GM04504 (cell line): ENCODE results near the gene MITF.

Experiments
- DNase-seq: peaks from one replicate; pipeline ENCODE4 v3.0.0-alpha.2; 2012; ENCODE audit warnings: low read depth

The MITF gene

DNA sequence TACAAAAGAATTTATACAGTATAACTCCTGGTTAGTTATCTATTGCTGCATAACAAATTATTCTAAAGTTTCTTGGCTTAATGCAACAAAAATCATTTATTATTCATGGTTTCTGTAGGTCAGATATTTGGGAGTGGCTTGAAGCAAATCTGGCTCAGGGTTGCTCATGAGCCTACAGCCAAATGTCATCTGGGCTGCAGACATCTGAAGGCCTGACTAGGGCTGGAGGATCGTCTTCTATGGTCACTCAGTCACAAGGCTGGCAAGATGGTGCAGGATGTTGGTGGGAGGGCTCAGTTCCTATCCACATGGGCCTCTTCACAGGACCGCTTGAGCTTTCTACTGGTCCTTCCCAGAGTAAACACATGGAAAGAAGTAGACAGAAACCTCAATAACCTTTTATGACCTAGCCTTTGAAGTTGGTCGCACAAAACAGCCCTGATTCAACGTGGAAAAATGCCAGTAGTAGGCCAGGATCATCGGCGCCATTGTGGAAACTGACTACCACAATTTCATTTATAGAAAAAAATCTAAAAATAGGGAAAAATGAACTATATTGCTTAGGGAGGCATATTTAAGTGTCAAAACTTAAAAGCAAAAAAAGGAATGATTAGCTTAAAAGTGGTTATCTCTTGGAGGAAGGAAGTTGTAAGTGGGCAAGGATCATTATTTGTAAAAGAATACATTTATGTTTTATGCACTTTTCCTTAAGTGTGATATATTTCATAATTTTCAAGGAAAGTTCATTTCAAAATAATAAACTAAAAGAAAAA lies 9.9 kb upstream of the MITF start:
- no peak for DNase-seq

DNA sequence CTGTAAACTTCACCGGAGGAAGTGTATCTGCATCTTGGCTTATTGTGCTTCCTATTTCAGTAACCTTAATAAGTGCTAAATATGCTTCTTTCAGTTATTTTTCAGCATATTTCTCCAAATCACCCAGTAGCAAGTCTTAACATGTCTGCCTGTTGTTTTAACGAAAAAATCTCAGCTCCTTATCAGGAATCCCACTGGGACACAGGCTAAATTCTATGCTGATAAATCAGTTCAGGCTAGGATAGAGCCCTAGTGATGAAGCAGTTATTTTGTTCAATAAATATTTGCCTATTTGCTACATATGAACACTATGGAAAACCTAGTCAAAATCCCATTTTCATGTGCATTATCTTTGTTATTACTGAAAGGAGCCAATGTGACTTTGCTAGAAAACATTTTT lies 8.2 kb upstream of the MITF start:
- no peak for DNase-seq

DNA sequence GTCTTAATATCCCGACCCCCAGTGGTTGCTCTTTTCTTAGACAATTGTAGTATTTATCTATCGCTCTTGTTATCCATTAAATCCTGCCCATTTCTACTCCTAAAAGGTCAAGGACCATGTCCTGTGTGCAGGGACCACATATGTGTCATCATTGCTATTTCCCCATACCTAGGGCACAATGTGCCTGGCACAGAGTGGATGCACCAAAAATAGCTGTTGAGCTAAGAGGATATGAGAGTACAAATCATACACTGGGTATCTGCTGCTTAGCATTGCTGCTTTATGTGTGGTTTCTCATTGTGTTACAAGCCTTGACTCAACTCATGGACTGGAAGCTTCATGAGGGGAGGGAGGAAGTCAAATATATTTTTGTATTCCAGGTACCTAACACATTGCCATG lies 3.4 kb upstream of the MITF start:
- DNase-seq, result no peak

DNA sequence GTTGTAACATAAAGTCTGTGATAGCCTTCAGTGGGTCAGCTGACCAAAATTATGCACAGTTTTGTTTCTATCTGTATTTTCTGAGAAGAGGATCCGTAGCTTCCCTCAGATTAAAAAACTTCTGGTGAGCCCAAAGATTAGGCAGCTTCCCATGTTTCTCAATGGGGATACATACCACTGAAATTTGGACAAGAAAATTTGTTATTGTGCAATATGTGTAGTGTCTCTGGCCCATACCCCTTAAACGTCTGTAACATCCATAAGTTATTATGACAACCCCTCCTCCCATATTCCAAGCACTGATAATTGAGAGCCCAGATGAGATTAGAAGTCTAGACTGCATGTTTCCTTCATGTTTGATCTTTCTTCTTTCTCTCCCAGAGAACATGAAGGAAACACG lies 1.9 kb upstream of the MITF start:
- no peak for DNase-seq

DNA sequence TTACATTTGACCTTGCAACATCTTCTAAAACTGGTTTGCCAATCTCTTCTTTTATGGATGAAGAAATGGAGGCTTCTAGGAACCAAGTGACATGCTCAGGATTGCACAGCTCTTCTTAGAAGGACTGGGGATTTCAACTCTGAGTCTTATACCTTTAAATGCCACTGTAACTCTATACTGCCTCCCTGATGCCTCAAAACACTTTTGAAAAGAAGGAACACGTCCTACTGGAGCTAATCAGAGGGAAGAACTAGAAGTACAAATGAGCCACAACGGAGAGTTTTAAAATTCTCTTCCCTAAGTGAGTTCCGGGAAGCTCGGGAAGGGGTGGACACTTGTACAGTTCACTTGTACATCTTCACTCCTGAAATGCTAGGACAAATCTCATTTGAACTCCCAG lies 949 bp upstream of the MITF start:
- no peak for DNase-seq

DNA sequence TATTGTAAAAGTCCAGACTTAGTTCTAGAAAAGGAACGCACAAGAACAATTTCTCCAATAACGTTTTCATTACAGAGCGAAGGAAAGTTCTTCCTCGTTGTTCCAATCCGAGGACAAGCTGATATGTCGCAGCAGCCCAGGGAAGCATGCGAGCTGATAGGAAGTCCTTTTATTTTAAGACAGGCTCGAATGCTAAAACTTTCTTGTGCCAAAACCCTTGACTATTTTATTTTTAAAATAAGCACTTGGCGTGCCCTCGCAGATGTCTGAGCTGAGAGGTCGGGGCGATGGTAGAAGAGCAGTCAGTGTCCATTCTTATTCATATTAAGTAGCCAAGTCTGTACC lies 433 bp upstream of the MITF start:
- no peak for DNase-seq

DNA sequence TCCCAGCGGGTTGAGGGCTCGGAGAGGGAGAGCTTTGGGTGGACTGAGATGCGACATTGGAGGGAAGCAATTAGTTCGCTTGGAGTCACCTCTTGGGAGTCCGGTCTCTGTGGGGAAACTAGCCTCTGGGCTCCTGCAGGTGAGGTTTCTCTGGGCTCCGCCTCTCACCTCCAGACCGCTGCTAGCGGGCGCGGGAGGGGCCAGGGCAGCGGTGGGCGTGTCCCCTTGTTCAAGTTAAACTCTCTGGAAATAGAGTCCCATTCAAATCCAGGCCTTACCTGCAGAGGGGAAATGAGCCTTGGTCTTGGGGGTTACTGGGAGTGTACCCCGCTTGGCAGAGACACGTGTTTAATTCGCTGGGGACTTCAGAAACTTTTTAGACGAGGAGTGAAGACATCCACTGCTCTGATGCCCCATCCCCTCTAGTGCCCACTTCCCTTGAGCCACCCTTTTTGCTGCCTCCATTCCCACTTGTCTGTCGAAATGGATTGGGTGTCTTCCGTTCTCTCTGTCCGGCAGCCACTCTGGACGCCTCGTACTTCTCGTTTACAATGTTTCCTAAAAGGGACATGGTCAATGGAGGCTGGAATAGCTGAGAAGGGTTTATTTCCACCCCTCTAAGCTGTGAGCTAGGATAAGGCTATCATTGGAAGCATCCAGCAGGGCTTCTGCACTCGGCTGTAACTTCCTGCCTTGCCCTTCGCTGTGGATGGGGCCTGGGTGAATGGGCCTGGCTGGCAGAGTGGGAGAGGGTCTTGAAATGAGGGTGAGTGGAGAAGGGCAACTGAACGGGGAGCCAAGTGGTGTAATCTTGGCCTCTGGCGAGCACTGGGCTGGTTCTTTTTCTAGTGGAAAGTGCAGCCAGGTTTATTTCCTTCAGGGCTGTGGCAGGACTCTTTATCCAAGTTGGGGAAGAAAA lies 1.1 kb downstream of the MITF start:
- no peak for DNase-seq

DNA sequence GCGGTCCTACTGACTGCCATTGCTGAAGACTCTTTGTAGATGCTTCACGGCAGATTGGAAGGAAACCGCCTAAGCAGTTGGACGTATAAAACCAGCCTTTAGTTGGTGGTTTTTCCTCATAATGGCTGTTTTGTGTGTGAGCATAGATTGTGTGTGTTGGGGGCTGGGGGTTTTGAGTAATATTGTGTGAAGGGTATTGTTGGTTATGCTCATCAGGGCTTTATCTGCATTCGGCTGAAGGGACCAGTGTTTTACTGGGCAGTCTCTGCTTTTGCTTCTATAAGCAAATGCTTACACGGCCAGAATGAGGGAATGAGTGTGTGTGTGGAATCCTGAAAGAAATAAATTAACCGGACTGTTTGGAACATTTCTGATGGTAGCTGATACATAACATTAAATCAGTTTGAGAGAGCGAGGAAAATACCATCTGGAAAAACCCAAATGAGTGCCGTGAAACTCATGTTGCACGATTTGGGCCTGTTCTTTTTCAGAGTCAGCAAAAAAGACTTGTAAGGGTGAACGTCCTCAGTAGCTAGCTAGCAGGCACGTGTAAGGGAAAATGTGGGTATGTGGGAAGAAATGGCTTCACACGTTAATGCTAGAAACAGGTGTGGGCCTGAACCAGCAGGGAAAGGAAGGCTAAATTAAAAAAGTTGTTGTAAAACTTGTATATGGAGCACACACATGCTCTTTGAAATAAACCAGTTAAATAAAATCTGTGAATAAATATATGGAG lies 1.9 kb downstream of the MITF start:
- no peak for DNase-seq

DNA sequence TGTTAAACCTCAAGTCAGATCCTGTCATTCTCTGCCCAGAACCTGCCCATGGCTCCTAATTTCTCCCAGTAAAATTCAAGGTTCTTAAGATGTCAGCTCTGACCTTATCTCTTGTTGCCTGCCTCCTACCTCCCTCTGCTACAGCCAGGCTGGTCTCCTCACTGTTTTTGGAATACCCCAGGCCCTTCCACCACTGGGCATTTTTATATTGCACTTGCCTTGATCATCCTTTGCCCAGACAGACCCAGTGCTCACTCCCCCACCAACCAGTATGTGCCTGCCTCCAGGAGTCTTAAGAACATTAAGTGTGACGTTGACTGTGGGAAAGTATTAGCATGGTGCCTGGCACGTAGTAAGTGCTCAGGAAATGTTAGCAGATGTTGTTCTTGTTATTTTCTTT lies 3.1 kb downstream of the MITF start:
- no peak for DNase-seq

DNA sequence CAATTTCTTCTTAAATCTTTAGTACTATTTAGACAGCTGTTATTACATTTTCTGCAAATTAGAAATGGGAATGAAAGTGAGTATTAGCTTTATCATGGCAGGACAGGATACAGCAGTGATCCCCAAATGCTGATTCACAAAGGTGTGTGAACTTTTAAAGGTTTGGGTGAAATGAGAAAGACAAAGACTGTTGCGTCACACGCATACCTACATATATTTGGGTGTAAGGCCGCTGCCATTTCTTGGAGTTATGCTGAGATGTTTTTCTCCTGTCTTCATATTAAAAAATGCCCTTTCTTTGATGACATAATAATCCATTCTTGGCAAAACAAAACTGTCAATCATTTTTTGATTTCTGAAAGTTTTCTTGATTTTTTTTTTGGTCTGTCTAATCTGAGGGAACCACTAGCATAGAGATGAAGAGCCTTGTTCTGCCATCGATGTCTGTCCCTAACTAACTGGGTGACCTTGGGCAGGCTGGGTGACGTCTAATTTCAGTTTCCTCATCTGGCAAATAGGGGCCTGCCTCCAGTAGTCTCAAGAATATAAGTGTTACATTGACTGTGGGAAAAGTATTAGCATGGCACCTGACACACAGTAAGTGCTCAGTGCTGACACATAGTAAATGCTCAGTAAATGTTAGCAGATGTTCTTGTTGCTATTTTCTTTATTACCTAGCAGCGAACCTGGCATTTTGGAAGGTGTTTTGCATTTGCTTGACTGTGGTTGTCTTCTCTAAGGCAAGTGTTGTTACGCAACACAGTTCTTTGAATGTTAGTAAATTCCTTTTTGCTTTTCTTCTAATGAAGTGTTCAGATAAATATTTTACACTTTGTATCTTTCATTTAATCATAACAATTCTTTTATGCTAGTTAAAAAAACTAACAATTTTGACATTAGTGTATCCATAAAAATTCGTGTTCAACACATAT lies 5.0 kb downstream of the MITF start:
- DNase-seq, result no peak

DNA sequence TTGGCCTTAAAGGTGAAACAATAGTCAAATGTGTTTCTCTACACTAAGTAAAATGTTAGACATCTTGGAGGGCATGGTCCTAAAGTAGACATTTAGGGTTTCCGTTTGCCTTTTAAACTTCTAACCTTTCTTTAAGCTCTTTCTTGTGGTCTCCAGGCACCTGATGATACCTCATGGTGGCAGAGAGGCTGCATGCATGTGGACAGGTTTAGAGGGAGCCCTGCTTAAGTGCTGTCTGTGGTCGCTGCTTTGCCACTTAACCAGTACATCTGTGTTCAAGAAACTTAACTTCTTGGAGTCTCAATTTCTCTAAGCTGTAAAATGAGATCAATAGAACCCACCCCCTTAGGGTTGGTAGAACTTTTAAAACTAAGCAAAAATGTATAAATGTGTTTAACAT lies 6.2 kb downstream of the MITF start:
- DNase-seq, result no peak

DNA sequence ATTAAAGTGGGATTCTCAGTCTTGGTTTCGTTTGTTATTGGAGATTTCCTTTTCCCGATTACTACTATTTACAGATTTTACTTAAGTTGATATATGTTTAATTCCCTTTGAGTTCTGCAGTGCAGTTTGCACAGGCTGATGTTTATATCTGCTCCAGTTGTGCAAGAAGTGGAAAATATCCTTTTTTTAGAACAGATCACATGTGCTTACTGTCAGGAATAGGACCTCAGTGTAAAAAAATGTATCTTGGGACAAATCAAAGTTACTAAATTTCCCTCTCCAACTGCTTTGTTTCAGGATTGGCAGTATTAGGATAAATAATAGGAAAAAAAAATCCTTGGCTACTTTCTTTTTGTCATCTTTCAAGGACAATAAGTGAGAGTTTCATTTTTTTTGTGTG lies 6.9 kb downstream of the MITF start:
- no peak for DNase-seq

DNA sequence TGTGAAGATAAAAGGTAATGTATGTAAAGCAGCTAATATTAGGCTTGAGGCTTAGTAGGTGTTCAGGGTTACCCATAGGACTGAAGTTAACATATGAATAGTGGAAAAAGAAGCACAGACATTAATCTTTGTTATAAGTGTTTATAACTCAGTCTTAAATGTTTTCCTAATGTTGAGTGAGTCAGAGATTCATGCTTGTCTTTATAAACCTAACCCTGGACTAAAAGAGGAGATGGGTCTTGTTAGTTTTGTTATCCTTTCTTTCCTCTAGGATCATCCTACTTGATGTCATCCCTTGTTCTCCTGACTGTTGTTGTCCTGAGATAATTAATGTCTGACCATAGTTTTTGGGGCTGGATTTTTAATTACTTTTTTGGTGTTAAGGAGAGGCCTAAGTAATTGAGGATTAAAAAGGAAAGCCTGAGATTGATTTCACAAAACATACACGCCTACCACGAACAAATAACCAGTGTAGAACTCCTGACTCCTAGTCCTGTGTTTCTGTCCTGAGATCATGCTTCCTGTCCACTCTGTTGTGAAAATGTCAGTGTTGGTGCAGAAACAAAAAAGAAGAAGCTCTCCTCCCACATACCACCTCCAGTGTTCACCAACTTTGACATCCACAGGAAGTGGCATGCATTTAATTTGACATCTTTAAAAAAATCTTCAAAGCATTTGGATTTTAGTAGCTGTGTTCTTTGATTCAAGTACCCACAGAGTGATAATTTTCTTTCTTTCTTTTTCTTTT lies 8.4 kb downstream of the MITF start:
- no peak for DNase-seq

DNA sequence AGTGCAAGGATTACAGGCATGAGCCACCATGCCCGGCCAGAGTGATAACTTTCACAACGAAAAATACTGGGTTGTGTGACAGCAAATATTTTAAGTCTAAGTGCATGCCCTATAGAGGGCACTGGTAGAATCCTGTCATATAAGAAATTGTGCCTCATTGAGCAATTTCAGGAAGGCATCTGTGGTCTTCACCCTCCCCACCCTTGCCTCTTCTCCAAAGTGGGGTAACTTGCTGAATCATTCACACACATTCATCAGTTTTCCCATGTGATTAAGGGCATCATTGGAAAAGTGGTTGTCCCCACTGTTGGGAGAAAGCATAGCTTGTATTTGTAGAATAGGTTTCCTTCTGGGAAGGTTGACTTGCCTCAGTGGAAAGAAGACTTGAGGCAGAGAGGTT lies 9.2 kb downstream of the MITF start:
- no peak for DNase-seq

DNA sequence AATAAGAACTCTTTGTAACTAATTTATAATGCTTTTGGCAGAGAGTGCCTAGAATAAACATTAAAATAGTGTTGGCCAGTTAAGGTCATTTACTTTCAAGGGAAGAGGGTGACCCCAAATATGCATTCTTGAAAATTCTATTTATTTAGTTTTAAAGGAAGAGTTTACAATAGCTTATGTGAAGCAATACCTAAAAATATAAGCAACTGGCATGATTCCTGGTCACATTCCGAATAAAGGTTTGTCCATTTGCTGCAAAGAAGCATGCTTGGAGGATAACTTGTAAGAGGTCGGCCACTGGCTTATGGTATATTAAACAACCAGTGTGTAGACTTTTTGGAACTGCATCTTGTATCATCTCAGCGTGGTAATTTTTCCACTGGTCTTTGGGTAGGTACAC lies 10.2 kb downstream of the MITF start:
- DNase-seq, result no peak

DNA sequence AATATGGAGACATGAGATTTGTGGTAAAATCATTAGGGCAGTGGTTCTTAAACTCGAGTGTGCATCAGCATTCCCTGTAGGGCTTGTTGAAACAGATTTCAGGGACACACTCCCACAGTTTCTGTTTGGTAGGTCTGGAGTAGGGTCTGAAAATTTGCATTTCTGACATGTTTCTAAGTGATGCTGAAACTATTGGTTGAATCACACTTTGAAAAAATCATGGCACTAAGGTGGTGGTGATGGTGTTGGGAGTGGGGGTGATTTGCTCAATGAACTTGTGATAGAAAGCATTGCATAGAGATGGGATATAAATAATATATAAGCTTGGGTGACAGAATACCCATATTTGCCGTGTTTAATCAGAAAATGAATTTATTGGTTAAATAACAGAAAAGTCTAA lies 11.3 kb downstream of the MITF start:
- DNase-seq, result no peak

DNA sequence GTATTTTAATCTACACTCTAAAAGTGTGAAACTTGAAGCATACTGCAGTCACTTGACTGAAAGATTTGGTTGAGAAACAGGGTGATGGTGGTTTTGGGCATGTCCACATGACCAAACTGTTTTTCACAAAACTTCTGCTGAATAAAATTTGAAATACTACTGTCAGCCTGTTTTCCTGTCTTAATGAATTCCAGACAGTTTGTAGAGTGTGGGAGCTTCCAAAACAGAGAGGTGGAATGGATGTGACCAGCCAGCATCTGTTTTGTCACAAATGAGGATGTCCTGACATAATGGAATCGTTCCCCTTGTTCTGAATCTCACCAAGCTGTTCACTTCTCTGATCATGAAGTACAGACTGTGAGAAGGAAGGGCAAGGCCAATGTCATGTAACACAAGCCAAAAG lies 11.8 kb downstream of the MITF start:
- DNase-seq, result no peak

DNA sequence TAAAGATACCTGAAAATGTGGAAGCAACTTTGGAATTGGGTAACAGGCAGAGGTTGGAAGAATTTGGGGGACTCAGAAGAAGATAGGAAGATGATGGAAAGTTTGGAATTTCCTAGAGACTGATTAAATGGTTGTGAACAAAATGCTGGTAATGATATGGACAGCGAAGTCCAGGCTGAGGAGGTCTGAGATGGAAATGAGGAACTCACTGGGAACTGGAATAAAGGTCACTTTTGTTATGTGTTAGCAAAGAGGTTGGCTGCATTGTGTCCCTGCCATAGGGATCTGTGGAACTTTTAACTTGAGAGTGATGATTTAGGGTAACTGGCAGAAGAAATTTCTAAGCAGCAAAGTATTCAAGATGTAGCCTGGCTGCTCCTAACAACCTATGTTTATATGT lies 13.0 kb downstream of the MITF start:
- DNase-seq, result no peak

DNA sequence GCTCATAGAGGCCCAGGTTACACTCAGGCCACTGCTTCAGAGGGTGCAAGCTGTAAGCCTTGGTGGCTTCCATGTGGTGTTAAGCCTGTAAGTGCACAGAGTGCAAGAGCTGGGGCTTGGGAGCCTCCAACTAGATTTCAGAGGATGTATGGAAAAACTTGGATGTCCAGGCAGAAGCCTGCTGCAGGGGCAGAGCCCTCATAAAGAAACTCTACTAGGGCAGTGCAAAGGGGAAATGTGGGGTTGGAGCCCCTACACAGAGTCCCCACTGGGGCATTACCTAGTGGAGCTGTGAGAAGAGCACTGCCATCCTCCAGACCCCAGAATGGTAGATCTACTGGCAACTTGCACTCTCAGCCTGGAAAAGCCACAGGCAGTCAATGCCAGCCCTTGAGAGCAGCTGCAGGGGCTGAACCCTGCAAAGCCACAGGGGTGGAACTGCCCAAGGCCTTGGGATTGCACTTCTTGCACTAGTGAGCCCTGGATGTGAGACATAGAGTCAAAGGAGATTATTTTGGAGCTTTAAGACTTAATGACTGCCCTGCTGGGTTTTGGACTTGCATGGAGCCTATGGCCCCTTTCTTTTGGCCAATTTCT lies 14.0 kb downstream of the MITF start:
- no peak for DNase-seq

DNA sequence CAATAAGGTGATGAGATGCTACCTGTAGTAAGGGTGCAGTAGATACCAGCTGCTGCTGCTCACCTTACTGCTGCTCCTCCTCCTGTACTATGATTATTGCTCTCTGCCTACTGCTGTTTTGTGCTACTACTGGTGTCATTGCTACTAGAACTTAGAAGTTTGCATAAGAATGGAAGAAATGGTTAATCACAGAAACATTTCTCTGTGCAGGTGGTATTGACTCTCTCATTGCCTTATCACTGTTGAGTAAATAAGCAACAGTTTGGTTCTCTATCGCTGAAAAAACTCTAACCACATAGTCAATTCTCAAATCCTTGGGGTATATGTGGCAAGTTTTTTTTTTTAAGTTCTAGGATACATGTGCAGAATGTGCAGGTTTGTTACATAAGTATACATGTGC lies 16.5 kb downstream of the MITF start:
- DNase-seq, result no peak
